HG03520 (cell line): Measurements from ENCODE around the gene PTBP3.
"Not testable (repeated sequence)": the region's sequence is repeated elsewhere in the genome, so short reads cannot be mapped to it uniquely, and the experiment has no call there.

Experiments used
- ATAC-seq: cut with Tn5 transposase; IDR thresholded peaks from one replicate; pipeline ENCODE4 v1.9.1; 2021; ENCODE audit warnings: mild to moderate bottlenecking, moderate library complexity; ENCODE audit not compliant: unreplicated experiment

Gene PTBP3

DNA sequence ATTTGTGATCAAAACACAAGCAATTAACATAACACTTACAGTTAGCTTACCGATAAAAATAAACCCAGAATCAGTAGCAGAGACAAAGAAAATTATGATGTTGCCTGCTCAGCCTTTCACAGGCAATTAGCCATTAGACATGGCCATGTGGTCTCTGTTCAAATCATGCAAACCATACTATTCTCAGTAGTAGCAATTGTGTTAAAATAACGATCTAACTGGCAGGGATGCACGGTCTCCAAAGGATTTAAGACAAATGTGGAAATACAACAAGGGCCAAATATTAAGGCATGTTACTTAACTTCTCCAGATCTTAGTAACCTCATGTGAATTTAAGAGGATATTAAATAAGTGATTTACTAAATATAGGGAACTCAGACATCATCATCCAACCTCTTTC, 59.5 kb downstream of the PTBP3 start:
- ATAC-seq = no peak

DNA sequence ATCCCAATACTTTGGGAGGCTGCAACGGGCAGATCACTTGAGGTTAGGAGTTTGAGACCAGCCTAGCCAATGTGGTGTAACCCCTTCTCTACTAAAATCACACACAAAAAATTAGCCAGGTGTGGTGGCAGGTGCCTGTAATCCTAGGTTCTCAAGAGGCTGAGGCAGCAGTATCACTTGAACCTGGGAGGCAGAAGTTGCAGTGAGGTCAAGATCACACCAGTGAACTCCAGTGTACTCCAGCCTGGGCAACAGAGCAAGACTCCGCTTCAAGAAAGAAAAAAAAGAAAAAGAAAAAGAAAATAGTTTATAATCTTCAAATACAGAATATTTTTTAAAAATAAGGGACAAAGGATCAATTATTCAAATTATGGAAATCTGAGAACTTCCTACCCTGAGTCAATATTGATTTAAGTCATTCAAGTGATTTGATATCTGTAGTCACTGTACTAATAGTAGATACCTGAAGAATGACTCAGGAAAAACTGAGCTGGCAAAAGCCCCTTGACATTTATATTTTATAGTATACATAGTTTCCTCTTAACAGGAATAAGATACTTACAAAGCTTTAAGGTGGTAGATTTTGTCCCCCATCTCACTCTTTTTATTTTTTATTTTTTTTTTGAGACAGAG, 61.8 kb downstream of the PTBP3 start:
- no peak for ATAC-seq

DNA sequence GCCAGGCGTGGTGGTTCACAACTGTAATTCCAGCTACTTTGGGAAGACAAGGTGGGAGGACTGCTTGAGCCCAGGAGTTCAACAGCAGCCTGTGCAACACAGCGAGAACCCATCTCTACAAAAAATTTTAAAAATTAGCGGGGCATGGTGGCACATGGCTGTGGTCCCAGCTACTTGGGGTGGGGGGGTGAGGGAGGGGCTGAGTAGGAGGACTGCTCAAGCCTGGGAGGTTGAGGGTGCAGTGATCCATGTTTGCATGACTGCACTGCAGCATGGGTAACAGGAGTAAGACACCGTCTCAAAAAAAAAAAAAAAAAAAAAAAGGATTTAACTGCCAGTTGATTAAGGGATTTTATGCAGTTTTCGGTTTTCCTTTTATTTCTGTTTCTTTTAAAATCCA, 65.0 kb downstream of the PTBP3 start:
- ATAC-seq = no peak

DNA sequence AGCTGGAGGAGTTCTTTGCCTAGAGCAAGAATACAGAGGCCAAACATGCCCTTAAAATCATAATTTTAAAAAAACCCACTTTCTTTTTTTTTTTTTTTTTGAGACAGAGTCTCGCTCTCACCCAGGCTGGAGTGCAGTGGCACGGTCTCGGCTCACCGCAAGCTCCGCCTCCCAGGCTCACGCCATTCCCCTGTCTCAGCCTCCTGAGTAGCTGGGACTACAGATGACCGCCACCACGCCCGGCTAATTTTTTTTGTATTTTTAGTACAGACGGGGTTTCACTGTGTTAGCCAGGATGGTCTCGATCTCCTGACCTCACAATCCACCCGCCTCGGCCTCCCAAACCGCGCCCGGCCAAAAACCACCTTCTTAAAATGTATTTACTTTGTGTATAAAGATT, 66.3 kb downstream of the PTBP3 start:
- not testable (repeated sequence) for ATAC-seq

DNA sequence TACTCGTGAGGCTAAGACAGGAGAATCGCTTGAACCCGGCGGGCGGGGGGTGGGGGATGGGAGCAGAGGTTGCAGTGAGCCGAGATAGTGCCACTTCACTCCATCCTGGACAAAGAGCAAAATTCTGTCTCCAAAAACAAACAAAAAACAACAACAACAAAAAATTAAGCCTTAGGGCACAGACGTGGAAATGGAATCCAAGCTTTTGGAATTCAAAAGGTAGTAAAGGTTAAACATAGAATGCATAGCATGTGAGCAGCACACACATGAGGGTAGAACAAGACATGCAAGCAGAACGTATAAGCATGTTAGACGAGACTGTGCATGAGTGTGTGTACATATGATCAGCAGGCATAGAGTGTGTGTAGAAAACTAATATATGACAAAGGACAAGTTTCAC, 68.0 kb downstream of the PTBP3 start:
- no peak for ATAC-seq

DNA sequence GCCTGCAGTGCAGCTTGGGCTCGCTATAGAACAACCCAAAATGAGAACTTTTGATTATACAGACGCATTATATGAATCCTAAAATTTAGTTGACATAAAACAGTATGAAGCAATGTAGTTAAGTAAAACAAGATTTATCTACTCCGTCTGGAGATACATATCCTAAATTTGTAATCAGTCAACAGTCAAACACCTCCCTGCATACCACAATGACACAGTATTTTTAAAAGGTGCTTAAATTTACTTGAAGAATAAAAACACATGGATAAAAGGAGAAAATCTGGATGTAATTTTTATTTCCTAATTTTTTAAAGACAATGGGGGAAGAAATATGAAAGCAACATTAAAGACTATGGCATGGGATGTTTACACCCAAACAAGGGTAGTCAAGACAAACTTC, 70.8 kb downstream of the PTBP3 start:
- ATAC-seq = no peak

DNA sequence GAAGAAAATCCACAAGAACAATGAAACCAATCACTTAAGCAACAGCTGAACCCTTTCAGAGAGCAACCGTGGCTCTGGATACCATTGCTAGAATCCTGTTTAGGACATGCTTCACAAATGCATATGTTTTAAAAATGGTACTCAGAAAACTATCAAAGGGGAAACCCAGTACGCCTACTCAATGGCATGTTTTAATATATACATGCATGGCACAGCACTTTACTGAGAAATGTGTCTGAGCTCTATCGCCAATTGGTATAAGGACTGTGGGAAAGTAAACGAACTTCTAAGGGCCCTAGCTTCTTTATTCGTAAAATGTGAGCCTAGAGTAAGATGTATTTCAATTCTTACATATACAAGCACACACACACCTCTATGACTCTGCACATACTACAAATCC, 72.3 kb downstream of the PTBP3 start:
- ATAC-seq = no peak

DNA sequence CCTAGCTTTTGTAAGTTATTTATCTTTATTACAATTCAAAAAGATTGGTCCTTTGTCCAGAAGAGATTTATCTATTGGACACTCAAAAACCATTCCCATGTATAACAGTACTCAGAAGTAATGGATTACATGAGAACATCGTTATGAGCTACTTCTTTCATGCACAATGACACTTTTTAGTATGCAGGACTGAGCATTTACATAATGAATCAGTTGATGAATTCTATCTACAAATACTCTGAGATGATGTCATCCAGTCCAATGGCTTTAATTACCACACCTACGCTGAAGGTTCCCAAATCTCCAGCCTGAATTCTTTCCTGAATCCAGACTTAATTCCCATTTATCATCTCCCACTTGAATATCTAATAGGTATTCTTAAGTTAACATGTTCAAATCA, 75.3 kb downstream of the PTBP3 start:
- no peak for ATAC-seq

DNA sequence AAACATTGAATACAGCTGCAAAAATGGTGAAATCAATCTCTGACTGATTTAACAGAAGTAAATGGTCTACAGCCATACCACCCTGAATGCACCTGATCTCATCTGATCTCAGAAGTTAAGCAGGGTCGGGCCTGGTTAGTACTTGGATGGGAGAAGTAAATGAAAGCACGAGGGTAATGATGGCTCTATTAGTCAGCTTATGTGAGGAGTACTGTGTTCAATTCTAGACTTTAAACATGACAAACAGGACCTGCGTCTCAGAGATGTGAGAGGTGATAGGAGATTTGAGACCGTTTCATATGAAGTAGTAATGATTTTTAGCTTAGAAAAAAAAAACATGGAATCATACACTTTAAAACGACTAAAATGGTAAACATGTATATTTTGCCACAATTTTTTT, 81.2 kb downstream of the PTBP3 start:
- ATAC-seq = no peak

DNA sequence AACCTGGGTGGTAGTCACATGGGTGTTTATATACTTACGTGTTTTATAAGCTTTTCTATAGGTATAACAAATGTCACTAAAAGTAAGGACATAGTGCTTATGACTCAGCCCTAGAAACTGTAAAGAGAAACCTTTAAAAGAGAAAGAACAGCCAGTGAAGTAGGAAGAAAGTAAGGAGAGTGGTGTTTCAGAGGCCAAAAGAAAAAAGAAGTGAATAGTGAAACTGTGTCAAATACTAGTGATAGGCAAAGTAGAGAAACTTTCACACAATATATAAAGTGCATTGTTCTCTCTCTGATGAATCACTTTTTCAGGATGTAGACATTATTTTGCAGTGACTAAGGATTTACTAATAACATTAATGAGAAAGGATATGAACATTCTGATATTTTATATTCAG, 84.1 kb downstream of the PTBP3 start:
- ATAC-seq = peak; percentile 64

DNA sequence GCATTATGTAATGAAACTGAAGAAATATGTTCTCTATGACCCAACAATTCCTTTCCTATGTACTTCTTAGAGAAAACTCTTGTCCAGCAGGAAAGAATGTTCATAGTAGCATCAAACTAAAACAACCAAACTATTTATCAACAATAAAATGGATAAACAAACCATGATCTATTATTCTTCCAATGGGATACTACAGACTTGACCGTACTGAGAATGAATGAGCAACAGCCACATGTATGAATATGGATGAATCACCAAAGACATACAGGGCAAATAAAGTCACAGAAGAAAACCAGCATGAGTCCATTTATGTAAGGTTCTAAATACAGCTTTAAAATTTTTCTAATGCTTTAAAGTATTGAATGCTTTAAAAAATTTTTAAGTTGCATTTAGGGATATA, 84.7 kb downstream of the PTBP3 start:
- no peak for ATAC-seq

DNA sequence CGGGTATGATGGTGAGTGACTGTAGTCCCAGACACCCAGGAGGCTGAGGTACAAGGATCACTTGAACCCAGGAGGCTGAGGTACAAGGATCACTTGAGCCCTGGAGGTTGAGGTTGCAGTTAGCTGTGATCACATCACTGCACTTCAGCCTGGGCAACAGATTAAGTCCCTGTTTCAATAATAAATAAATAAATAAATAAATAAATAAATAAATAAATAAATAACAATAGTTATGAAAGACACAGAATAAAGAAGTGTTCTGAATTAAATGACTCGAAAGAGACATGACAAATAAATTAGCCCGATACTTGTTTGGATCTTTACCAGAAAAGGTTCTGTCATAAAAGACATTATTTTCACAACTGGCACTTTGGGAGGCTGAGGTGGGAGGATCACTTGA, 86.3 kb downstream of the PTBP3 start:
- ATAC-seq = no peak

DNA sequence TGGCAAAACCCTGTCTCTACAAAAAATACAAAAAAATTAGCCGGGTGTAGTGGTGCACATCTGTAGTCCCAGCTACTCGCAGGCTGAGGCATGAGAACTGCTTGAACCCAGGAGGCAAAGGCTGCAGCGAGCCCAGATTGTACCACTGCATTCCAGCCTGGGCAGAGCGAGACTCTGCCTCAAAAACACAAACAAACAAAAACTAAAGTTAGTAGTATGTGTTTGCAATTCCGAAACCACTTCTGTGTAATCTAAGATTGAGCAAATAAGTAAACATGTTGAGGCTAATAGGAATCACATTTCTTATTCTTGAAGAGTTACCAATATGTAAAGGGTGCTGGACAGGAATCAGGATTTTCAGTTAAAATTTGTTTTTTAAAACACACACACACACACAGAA, 88.3 kb downstream of the PTBP3 start:
- no peak for ATAC-seq

DNA sequence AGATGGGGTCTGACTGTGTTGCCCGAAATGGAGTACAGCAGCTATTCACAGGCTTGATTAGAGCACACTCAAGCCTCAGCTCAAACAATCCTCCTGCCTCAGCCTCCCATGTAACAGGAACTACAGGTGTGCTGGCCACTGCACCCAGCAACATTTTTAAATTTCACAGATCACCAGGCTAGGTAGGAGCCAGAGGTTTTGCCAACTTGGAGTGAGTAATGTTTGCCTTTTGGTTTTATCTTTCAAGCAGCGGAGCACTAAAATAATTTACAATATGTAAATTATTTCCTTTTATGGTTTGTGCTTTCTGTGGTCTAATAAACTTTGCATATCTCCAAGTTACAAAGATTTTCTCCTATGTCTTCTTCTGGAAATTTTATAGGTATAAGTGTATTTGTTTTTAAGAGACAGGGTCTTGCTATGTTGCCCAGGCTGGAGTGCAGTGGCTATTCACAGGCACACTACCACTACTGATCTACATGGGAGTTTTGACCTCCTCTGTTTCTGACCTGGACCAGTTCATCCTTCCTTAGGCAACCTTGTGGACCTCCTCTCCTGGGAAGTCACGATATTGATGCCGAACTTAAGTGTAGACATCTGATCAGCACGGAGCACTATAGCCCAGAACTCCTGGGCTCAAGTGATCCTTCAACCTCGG, 91.1 kb downstream of the PTBP3 start:
- ATAC-seq = no peak

DNA sequence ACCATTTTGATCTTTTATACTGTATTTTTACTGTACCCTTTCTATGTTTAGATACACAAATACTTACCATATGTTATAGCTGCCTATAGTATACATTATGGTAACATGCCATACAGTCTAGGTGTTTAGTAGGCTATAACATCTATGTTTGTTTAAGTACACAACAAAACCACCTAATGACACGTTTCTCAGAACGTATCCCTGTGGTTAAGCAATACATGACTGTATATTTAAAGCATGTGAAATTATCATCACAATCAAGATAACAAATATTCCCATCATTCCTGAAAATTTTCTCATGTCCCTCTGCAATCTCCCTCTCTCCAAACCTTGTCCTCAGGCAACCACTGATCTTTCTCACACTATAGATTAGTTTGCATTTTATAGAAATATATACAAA, 91.9 kb downstream of the PTBP3 start:
- no peak for ATAC-seq

DNA sequence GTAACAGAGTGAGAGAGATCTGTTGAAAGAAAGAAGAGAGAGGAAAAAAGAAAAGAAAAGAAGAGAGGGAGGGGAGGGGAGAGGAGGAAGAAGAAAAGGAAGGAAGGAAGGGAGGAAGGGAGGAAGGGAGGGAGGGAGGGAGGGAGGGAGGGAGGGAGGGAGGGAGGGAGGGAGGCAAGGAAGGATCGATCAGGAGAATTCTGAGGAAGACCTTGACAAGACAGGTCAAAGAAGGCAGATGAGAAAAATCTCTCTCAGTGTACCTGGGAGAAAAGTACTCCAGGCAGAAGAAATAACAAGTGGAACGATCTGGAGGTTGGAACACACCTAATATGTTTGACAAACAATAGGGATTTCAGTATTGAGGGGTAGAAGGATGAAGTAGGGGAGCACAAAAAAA, 93.7 kb downstream of the PTBP3 start:
- ATAC-seq = no peak

DNA sequence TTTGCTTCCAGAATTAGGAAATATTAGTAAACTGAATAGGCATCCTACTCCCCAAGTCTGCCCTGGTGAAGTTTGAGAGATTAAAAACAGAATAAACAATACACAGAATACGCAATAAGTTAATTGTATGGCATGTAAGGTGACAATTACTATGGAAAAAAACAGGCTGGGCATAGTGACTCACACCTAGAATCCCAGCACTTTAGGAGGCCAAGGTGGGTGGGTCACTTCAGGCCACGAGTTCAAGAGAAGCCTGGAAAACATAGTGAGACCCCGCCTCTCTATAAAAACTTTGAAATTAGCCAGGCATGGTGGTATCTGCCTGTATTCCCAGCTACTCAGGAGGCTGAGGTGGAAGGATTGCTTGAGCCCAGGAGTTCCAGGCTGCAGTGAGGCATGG, 94.1 kb downstream of the PTBP3 start:
- no peak for ATAC-seq

DNA sequence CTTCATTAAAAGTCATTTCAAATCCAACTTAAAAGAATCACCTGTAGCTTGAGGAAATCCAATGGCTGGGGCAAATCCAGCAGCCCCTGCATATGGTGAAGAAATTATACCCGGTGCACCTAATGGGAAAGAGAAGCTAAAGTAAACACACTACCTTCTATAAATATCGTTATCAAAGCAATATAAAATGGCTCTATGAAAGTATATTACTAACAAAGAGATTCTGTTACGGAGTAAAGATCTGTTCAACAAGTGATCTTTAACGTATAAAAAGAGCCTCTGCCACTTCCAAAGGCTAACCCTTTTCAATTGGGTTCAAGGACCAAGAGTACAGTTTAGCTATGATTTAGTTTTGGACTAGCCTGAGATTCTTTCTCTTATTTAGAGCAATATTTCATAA, 98.6 kb downstream of the PTBP3 start:
- ATAC-seq = no peak

DNA sequence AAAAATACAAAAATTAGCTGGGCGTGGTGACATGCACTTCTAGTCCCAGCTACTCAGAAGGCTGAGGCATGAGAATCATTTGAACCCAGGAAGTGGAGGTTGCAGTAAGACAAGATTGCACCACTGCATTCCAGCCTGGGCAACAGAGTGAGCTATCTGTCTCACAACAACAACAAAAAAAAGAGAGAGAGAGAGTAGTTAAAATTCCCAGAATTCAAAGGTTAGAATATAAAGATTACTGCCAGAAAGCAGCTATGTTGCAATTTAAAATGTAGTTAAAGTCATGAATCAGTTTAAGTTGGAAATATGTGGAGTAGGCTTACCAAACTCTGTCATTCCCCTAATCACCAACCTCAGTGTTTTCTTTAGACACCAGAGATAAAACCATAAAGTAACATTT, 99.7 kb downstream of the PTBP3 start:
- ATAC-seq = no peak

DNA sequence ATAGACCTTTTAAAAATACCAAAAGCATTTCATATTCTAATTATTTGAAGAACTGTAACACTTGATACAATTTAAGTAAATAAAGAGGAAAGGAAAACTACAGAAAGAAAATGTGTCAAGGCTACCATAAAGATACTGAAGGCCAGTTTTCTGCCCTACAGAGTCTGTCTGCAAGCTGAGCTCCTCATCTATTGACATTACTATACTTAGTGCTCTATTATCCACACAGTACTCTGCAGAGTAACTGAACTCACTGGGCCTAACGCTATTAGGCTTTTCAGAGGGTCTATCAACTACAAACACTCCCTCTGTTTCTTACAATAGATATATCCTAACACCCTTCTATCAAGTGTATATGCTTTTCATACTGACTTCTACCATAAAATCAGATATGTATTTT, 101.2 kb downstream of the PTBP3 start:
- no peak for ATAC-seq

DNA sequence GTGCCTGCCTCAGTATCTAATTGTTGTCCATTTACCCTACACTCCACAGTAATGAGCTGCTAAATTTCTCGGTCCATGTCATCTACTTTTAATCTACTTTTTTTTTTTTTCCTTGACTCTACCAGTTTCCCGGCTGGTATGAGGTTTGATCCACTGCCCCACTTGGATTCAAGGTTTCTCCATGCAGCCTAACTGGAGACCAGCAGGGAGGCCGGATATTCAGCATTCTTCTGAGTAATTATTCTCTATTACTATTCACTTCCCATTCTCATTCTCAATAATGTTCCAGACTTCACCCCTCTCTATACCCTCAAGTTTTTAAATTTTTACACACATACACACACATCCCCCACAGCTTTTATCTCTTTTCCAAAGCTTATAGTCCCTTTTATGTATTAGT, 107.3 kb downstream of the PTBP3 start:
- no peak for ATAC-seq

DNA sequence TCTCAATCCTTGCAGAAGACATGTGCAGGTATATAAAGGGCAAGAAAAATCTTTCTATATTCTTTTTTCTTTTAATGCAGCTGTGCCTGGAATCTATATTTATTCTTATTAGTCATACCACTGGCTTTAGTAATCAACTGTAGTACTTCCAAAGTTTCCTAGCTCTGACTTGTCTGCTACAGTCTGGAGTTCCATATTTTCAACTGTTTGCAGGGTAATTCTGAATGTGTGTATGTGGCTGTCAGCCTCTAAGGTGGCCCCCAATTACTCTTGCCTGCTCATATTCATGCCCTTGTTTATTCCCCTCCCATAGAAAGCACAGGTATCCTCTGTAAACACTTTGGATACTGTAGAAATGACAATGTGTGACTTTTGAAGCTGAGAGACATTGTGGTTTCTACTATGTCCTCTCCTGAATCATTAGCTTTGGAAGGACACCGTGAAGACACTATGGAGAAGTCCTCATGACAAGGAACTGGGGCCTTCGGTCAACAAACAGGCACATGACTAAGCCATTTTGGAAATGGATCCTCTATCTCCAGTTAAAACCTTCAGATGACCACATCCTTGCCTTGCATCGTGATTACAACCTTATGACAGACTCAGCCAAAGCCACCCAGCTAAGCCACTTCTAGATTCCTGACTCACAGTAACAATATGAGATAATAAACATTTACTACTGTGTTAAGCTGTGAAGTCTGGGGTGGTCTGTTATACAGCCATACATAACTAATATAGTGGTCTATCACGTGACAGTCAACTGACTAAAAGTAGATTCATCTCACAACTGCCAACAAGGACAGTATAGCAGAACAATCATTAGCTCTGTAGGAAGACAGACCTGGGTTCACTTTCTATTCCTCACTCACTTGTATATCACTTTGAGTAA, 108.8 kb downstream of the PTBP3 start:
- ATAC-seq = peak; percentile 67
